ENCODE results near the gene ARL5C.

DNA sequence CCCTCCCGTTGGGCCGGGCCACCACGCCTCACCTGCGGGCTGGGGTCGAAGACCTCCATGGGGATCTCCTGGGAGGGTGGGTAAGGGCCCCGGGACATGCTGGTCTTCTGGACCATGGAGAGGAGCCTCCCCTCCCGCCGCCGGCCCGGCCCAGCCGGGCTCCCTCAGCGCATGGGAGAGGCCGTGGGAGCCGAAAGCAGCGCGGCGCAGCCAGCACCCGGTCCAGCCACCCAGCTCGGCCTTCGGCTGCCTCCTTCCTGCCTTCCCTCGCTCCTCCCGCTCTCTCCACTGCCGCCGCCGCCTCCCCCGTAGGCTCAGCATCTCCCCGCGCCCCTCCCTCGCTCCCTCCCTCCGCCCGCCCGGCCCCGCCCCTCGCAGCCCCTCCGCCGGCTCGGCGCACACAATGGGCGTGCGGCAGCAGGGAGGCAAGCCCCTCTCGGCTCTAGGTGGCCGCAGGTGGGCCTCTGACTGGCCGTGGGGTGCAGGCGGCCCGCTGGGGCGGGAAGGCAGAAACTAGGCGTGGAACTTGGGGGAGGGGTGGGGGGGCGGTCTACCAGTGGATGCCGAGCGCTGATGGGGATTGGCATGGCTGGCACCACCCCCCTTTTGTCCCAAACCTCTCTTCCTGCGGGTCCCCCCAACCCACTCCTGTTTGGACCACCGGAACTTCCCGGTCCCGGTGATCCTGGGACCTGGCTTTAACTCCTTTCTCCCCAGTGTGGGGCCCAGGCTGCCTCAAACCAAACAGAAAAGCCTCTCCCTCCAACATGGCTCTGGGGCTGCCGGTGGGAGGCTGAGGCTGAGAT, 31.6 kb upstream of the ARL5C start, which contains the start of gene CACNB1:
- TF ChIP-seq, protein P1, sequence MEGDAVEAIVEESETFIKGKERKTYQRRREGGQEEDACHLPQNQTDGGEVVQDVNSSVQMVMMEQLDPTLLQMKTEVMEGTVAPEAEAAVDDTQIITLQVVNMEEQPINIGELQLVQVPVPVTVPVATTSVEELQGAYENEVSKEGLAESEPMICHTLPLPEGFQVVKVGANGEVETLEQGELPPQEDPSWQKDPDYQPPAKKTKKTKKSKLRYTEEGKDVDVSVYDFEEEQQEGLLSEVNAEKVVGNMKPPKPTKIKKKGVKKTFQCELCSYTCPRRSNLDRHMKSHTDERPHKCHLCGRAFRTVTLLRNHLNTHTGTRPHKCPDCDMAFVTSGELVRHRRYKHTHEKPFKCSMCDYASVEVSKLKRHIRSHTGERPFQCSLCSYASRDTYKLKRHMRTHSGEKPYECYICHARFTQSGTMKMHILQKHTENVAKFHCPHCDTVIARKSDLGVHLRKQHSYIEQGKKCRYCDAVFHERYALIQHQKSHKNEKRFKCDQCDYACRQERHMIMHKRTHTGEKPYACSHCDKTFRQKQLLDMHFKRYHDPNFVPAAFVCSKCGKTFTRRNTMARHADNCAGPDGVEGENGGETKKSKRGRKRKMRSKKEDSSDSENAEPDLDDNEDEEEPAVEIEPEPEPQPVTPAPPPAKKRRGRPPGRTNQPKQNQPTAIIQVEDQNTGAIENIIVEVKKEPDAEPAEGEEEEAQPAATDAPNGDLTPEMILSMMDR (IDR thresholded peaks at IDR 0.05) = no peak
- peak; percentile 45 to 62 for TF ChIP-seq POLR2A (IDR thresholded peaks at IDR 0.05)

All from uterus (tissue), 2 donors.